DND-41 (cell line): ENCODE data around the gene ABLIM3.
"Not testable (repeated sequence)": the region's sequence is repeated elsewhere in the genome, so short reads cannot be mapped to it uniquely, and the experiment has no call there.

Experiments
- ATAC-seq: fragments of 200-7000 bp; cut with Tn5 transposase; 3 replicates; pipeline ENCODE4 v1.9.1; 2021; ENCODE audit warnings: low read depth; ENCODE audit not compliant: insufficient read depth
- DNase-seq: peaks from one replicate; pipeline ENCODE4 v3.0.0-alpha.2; 2020
- H2AFZ ChIP-seq: 2 replicates; pipeline ENCODE4 v1.6.0; 2012; ENCODE audit warnings: low read depth, low read length
- H3K27ac ChIP-seq: 2 replicates; pipeline ENCODE4 v1.5.1; 2012; ENCODE audit warnings: low read length, inconsistent platforms
- H3K27me3 ChIP-seq: fragments of 200-600 bp; sonication (generic); 2 replicates; pipeline ENCODE4 v1.6.0; 2012; ENCODE audit warnings: low read length, mild to moderate bottlenecking, inconsistent platforms; ENCODE audit not compliant: insufficient read depth, poor library complexity
- H3K36me3 ChIP-seq: 2 replicates; pipeline ENCODE4 v1.5.1; 2012; ENCODE audit warnings: low read length, inconsistent platforms; ENCODE audit not compliant: insufficient read depth
- H3K4me1 ChIP-seq: 2 replicates; pipeline ENCODE4 v1.5.1; 2012; ENCODE audit warnings: mild to moderate bottlenecking, low read length; ENCODE audit not compliant: insufficient read depth
- H3K4me2 ChIP-seq: 2 replicates; pipeline ENCODE4 v1.6.0; 2012; ENCODE audit warnings: mild to moderate bottlenecking, moderate library complexity, low read length, inconsistent platforms; ENCODE audit not compliant: insufficient read depth
- H3K4me3 ChIP-seq, 2 experiments: fragments of 200-600 bp in 1 of 2; shearing (Covaris generic) in 1 of 2; 2 replicates each; pipeline ENCODE4 v1.5.1; 2012 to 2016; ENCODE audit warnings: inconsistent platforms in 2 of 2, low read length in 2 of 2, mild to moderate bottlenecking in 2 of 2, low read depth in 1 of 2, moderate library complexity in 1 of 2
- H3K79me2 ChIP-seq: 2 replicates; pipeline ENCODE4 v1.6.0; 2012; ENCODE audit warnings: low read length, inconsistent platforms; ENCODE audit not compliant: insufficient read depth
- H3K9ac ChIP-seq: 2 replicates; pipeline ENCODE4 v1.6.0; 2012; ENCODE audit warnings: low read depth, mild to moderate bottlenecking, inconsistent platforms, low read length, moderate library complexity
- H3K9me3 ChIP-seq: 2 replicates; pipeline ENCODE4 v1.5.1; 2012; ENCODE audit warnings: low read length, moderate library complexity, mild to moderate bottlenecking, inconsistent platforms; ENCODE audit not compliant: insufficient read depth, severe bottlenecking
- H4K20me1 ChIP-seq: 2 replicates; pipeline ENCODE4 v1.6.0; 2012; ENCODE audit warnings: low read length; ENCODE audit not compliant: insufficient read depth
- EZH2 ChIP-seq: IDR thresholded peaks from 3 replicates; pipeline ENCODE4 v1.6.1; 2012; ENCODE audit warnings: borderline replicate concordance, low read depth, mild to moderate bottlenecking, moderate library complexity, low read length, inconsistent platforms; ENCODE audit not compliant: severe bottlenecking
- TF ChIP-seq, protein P1 (sequence below): IDR thresholded peaks from 2 replicates; pipeline ENCODE4 v1.5.1; 2012; ENCODE audit warnings: borderline replicate concordance, low read length, moderate library complexity, mild to moderate bottlenecking; ENCODE audit not compliant: poor library complexity, severe bottlenecking; ENCODE audit errors: extremely low read depth

The ABLIM3 gene

DNA sequence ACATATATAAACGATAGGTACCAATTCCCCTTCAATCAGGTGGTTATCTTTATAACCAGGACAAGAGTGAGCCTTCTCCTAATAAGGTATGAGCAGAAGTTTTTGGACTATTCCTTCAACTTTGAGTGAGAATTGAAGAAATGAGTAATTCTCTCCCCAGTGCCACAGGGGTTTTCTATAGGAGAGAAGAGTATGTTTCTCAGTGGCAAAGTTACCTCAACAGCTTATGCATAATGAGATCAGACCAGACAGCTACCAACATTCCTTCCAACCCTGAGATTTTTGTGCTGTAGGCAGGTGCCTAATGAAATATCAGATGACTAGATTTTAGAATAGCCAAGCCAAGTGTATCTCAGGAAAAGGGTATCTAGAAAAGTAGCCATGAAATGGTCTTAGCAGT lies 40.9 kb downstream of the ABLIM3 start:
- no peak for ATAC-seq
- Histone ChIP-seq H3K36me3 (no peaks in the 10 kb centered on the region), H4K20me1 (no peaks in the 10 kb centered on the region), H3K4me3 (no peak overlapping the region), H3K27me3 (peaks cover 19% of the 10 kb centered on the region), H3K9ac (no peak overlapping the region), H2AFZ (no peak overlapping the region), H3K4me2 (no peak overlapping the region), H3K27ac (no peak overlapping the region), H3K4me1 (no peaks in the 10 kb centered on the region), H3K9me3 (no peaks in the 10 kb centered on the region), H3K79me2 (no peaks in the 10 kb centered on the region)
- TF ChIP-seq EZH2, result no peak
- TF ChIP-seq, protein P1, sequence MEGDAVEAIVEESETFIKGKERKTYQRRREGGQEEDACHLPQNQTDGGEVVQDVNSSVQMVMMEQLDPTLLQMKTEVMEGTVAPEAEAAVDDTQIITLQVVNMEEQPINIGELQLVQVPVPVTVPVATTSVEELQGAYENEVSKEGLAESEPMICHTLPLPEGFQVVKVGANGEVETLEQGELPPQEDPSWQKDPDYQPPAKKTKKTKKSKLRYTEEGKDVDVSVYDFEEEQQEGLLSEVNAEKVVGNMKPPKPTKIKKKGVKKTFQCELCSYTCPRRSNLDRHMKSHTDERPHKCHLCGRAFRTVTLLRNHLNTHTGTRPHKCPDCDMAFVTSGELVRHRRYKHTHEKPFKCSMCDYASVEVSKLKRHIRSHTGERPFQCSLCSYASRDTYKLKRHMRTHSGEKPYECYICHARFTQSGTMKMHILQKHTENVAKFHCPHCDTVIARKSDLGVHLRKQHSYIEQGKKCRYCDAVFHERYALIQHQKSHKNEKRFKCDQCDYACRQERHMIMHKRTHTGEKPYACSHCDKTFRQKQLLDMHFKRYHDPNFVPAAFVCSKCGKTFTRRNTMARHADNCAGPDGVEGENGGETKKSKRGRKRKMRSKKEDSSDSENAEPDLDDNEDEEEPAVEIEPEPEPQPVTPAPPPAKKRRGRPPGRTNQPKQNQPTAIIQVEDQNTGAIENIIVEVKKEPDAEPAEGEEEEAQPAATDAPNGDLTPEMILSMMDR, result no peak
- no peak for DNase-seq

DNA sequence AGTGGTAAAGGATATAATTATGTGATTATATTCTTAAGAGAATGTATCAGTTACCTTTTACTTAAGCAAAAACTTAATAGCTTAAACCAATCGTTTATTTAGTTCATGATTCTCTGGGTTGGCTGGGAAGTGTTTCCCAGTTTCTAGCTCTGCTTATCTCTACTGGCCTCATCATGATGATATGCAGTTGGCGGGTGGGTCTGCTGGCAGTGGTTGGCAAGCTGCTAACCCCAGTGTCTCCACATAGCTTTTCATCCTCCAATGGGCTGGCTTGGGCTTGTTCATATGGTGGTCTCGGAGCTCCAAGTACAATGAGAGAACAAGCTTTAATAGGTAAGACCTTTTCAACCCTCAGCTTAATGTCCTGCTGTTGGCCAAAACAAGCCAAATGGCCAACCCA lies 43.8 kb downstream of the ABLIM3 start:
- Histone ChIP-seq H3K27ac (no peak overlapping the region), H4K20me1 (no peaks in the 10 kb centered on the region), H3K4me3 (no peak overlapping the region), H3K4me2 (no peak overlapping the region), H2AFZ (no peak overlapping the region), H3K27me3 (peaks cover 15% of the 10 kb centered on the region), H3K4me1 (no peaks in the 10 kb centered on the region), H3K36me3 (no peaks in the 10 kb centered on the region), H3K79me2 (no peaks in the 10 kb centered on the region), H3K9me3 (no peaks in the 10 kb centered on the region), H3K9ac (no peak overlapping the region)
- no peak for TF ChIP-seq EZH2
- TF ChIP-seq, protein P1, result no peak
- no peak for DNase-seq
- no peak for ATAC-seq

DNA sequence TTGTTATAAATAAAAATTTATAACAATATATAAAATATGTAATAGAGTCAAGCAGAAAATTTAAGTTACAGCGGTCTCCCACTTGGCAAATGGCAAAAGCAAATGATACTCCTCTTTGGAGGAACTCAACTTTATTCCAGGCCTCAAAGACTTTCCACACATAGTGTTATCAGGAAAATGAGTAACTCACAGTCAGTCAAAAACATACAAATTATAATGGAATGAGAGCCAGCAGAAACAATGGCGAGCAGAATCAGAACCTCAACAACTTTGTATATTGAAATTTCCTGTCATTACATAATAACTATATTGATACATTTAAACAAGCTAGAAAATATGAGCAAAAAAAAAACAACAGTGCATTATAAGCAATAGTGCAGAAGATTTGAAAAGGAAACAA lies 45.2 kb downstream of the ABLIM3 start:
- peaks cover 15% of the 10 kb centered on the region for H3K27me3 ChIP-seq
- H3K79me2 ChIP-seq, result no peaks in the 10 kb centered on the region
- TF ChIP-seq, protein P1, result no peak
- TF ChIP-seq EZH2, result no peak
- no peaks in the 10 kb centered on the region for H3K4me1 ChIP-seq
- no peak overlapping the region for H3K9ac ChIP-seq
- no peaks in the 10 kb centered on the region for H4K20me1 ChIP-seq
- ATAC-seq (no peak), DNase-seq (no peak)
- H2AFZ ChIP-seq, result no peak overlapping the region
- no peak overlapping the region for H3K4me2 ChIP-seq
- no peaks in the 10 kb centered on the region for H3K9me3 ChIP-seq
- H3K27ac ChIP-seq, result no peak overlapping the region
- no peaks in the 10 kb centered on the region for H3K36me3 ChIP-seq
- no peak overlapping the region for H3K4me3 ChIP-seq

DNA sequence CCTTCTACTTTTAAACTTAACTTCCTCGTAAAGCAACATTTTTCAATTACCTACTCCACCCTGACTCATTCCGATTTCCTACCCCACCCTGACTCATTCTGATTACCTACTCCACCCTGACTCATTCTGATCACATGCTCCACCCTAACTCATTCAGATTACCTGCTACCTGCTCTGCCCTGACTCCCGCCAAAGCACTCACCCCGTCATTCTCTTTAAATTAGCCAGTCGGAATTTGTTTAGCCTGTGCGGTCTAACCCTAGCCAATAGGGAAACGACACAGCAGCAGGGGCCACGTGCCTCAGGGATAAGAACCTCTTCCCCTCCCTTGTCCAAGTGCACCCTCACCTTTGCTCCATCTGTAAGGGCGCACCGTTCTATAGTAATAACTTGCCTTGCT lies 46.3 kb downstream of the ABLIM3 start:
- DNase-seq, H3K4me2 ChIP-seq, H3K4me1 ChIP-seq, H3K79me2 ChIP-seq, H3K9me3 ChIP-seq, H3K9ac ChIP-seq, H4K20me1 ChIP-seq, H3K4me3 ChIP-seq, H3K27ac ChIP-seq, ATAC-seq, H2AFZ ChIP-seq, H3K36me3 ChIP-seq: not testable (repeated sequence)
- peaks cover 10% of the 10 kb centered on the region for H3K27me3 ChIP-seq
